GM12878 (cell line): ENCODE measurements around the gene CAST. TPM values are rescaled to one million over a fixed set of nuclear protein-coding genes. Genes with fewer than 3 reads are reported as not detected.

ENCODE experiments used
- ATAC-seq: fragments of 200-7000 bp; cut with Tn5 transposase; 3 replicates; pipeline ENCODE4 v1.9.1; 2020; ENCODE audit warnings: mild to moderate bottlenecking, moderate library complexity
- BruUV-seq: library from RNA; stranded (reverse); fragments of 400-500 nt; replicated peaks from 2 replicates; lab custom pipeline; 2021; lab: Mats Ljungman, UMichigan
- CTCF ChIA-PET: fragments of 300-600 bp; sonication (Branson Sonifier 250); formaldehyde crosslinking; extraction: SDS; loops from one replicate; lab custom pipeline; 2021; ENCODE audit warnings: inconsistent platforms; lab: Yijun Ruan, JAX
- POLR2A ChIA-PET: fragments of 350-600 bp; formaldehyde crosslinking; extraction: SDS; loops from one replicate; lab custom pipeline; 2021; ENCODE audit warnings: inconsistent platforms; lab: Charles Lee
- RAD21 ChIA-PET: fragments of 300-600 bp; sonication (Branson Sonifier 250); formaldehyde crosslinking; loops from one replicate; lab custom pipeline; 2023; ENCODE audit warnings: antibody characterized with exemption; ENCODE audit not compliant: unreplicated experiment; lab: Charles Lee
- SMC1A ChIA-PET: fragments of 300-600 bp; sonication (Branson Sonifier 250); formaldehyde crosslinking; loops from one replicate; lab custom pipeline; 2023; ENCODE audit not compliant: unreplicated experiment, uncharacterized antibody; lab: Charles Lee
- DNase-seq: peaks from one replicate; pipeline ENCODE4 v3.0.0-alpha.2; 2011; ENCODE audit warnings: low read depth, low spot score
- FAIRE-seq: peaks from 3 replicates; lab custom pipeline; 2011; peaks lifted over from hg19 to GRCh38; lab: Jason Lieb, UNC
- H2AFZ ChIP-seq: 2 replicates; pipeline ENCODE4 v1.6.0; 2011; ENCODE audit warnings: low read depth, low read length, control low read depth; ENCODE audit not compliant: control insufficient read depth
- H3K27ac ChIP-seq: 2 replicates; pipeline ENCODE4 v1.5.1; 2011; ENCODE audit warnings: control low read depth; ENCODE audit not compliant: control insufficient read depth, insufficient read depth
- H3K27me3 ChIP-seq, 2 experiments: replicated peaks in 1 of 2; 2 replicates each; pipeline versions ENCODE4 v1.6.0 to v1.6.1; 2011; ENCODE audit warnings: low read length in 1 of 2; ENCODE audit not compliant: control insufficient read depth in 2 of 2, insufficient read depth in 2 of 2
- H3K36me3 ChIP-seq, 2 experiments: 2 replicates each; pipeline ENCODE4 v1.5.1; 2011; ENCODE audit warnings: low read length in 1 of 2; ENCODE audit not compliant: control insufficient read depth in 2 of 2, insufficient read depth in 2 of 2
- H3K4me1 ChIP-seq: 2 replicates; pipeline ENCODE4 v1.6.1; 2011; ENCODE audit warnings: mild to moderate bottlenecking, low read length, moderate library complexity, mixed read lengths; ENCODE audit not compliant: control insufficient read depth, insufficient read depth
- H3K4me2 ChIP-seq: 2 replicates; pipeline ENCODE4 v1.6.0; 2011; ENCODE audit warnings: control low read depth; ENCODE audit not compliant: control insufficient read depth, insufficient read depth
- H3K4me3 ChIP-seq: fragments of 200-600 bp; sonication (generic); 2 replicates; pipeline ENCODE4 v1.5.1; 2016
- H3K79me2 ChIP-seq: 2 replicates; pipeline ENCODE4 v1.6.0; 2011; ENCODE audit warnings: low read length; ENCODE audit not compliant: control insufficient read depth, insufficient read depth
- H3K9ac ChIP-seq: 2 replicates; pipeline ENCODE4 v1.8.0; 2011; ENCODE audit warnings: low read length, control low read depth, mixed read lengths; ENCODE audit not compliant: control insufficient read depth, insufficient read depth
- H3K9me3 ChIP-seq: replicated peaks from 3 replicates; pipeline ENCODE4 v1.5.1; 2011; ENCODE audit warnings: mild to moderate bottlenecking, low read length; ENCODE audit not compliant: control insufficient read depth, insufficient read depth
- H4K20me1 ChIP-seq: 2 replicates; pipeline ENCODE4 v1.6.0; 2011; ENCODE audit not compliant: control insufficient read depth, insufficient read depth
- IKZF1 ChIP-seq: fragments of 450-650 bp; conservative IDR thresholded peaks from 2 replicates; pipeline ENCODE4 v1.6.1; 2017; ENCODE audit warnings: antibody characterized with exemption, mild to moderate bottlenecking
- IRF4 ChIP-seq: IDR thresholded peaks from 2 replicates; pipeline ENCODE4 v1.6.1; 2011; ENCODE audit warnings: low read depth, low read length
- MYC ChIP-seq: IDR thresholded peaks from 2 replicates; pipeline ENCODE4 v1.6.1; 2011; ENCODE audit warnings: mild to moderate bottlenecking, low read length, moderate library complexity, inconsistent platforms; ENCODE audit not compliant: insufficient read depth, insufficient replicate concordance, insufficient read length, severe bottlenecking
- NRF1 ChIP-seq: conservative IDR thresholded peaks from 2 replicates; pipeline ENCODE4 v1.6.1; 2011; ENCODE audit warnings: mild to moderate bottlenecking, low read depth, low read length, improper control_type of control experiment
- POLR2AphosphoS5 ChIP-seq: IDR thresholded peaks from 2 replicates; pipeline ENCODE4 v1.6.1; 2011; ENCODE audit warnings: mild to moderate bottlenecking, low read length, inconsistent platforms
- RAD51 ChIP-seq: fragments of 450-650 bp; IDR thresholded peaks from 2 replicates; pipeline ENCODE4 v1.6.1; 2016; ENCODE audit warnings: moderate library complexity, mild to moderate bottlenecking, inconsistent platforms
- SPI1 ChIP-seq: IDR thresholded peaks from 2 replicates; pipeline ENCODE4 v1.6.1; 2011; ENCODE audit warnings: low read depth, mild to moderate bottlenecking, low read length, moderate library complexity, borderline replicate concordance; ENCODE audit not compliant: insufficient read depth
- SREBF2 ChIP-seq: IDR thresholded peaks from 2 replicates; pipeline ENCODE4 v1.6.1; 2012; ENCODE audit warnings: mild to moderate bottlenecking, low read length
- SUZ12 ChIP-seq: fragments of 200-600 bp; sonication (generic); IDR thresholded peaks from one replicate; pipeline ENCODE4 v1.6.1; 2018; ENCODE audit warnings: antibody characterized with exemption, mild to moderate bottlenecking; ENCODE audit not compliant: unreplicated experiment
- TBL1XR1 ChIP-seq: IDR thresholded peaks from 2 replicates; pipeline ENCODE4 v1.6.1; 2012; ENCODE audit warnings: low read depth, low read length, improper control_type of control experiment
- ZNF24 ChIP-seq: fragments of 450-650 bp; IDR thresholded peaks from 2 replicates; pipeline ENCODE4 v1.6.1; 2017; ENCODE audit warnings: antibody characterized with exemption, mild to moderate bottlenecking
- WGBS: methylation state at CpG from one replicate; pipeline ENCODE4 v1.1.6; 2016; ENCODE audit warnings: low lambda C conversion rate; ENCODE audit not compliant: insufficient replicate concordance, insufficient coverage; ENCODE audit errors: missing lambda C conversion rate; 5-methylcytosine and 5-hydroxymethylcytosine counted together
- in situ Hi-C: fragments of 300-500 bp; cut with MboI; formaldehyde crosslinking; loops from 9 replicates; pipeline ENCODE4 v1.14.3; 2018; ENCODE audit warnings: mixed read lengths
- intact Hi-C: fragments of 100-400 bp; cut with micrococcal nuclease; formaldehyde crosslinking; loops from one replicate; pipeline ENCODE4 v1.14.2; 2022; ENCODE audit not compliant: unreplicated experiment
- polyA plus RNA-seq, 11 experiments: library from polyadenylated mRNA; depleted of rRNA in 4 of 11; unstranded in 6 of 11; stranded (reverse) in 5 of 11; fragments of >200 nt; fragmentation: Nextera tagmentation in 4 of 11; fragmentation: Illumina TruSeq in 1 of 11; extraction: Ambion mirVana in 4 of 11; extraction: Trizol in 1 of 11; gene quantifications; 1 replicate in 1 of 11; 2 replicates in 10 of 11; pipeline versions ENCODE4 v1.2.1 to v1.2.3, GENCODE V29; 2011 to 2016; ENCODE audit warnings: inconsistent platforms in 2 of 11, missing spikeins in 2 of 11, low read depth in 1 of 11
- total RNA-seq, 4 experiments: library from RNA; depleted of rRNA in 3 of 4; stranded (reverse); fragments of >200 nt in 3 of 4; fragmentation: Illumina TruSeq in 1 of 4; extraction: Trizol in 1 of 4; gene quantifications; 2 replicates each; pipeline versions ENCODE4 v1.2.1 to v1.2.3, GENCODE V29; 2013 to 2021
- TF ChIP-seq, protein P1 (sequence below): fragments of 450-650 bp; formaldehyde crosslinking; IDR thresholded peaks from 2 replicates; pipeline ENCODE4 v1.4.0; 2022; ENCODE audit warnings: mild to moderate bottlenecking, moderate library complexity
- TF ChIP-seq, protein P2 (sequence below), 3 experiments: IDR thresholded peaks in 2 of 3; conservative IDR thresholded peaks in 1 of 3; 2 replicates each; pipeline ENCODE4 v1.5.1; 2011; ENCODE audit warnings: low read depth in 3 of 3, low read length in 3 of 3, mild to moderate bottlenecking in 3 of 3, control low read depth in 2 of 3, moderate library complexity in 2 of 3, inconsistent platforms in 1 of 3, mixed read lengths in 1 of 3; ENCODE audit not compliant: control insufficient read depth in 2 of 3, insufficient read depth in 1 of 3; ENCODE audit errors: extremely low read depth in 1 of 3

Gene CAST
- total and polyA plus RNA-seq, 10 of the 15 experiments (the other 5 are each of a cell fraction or from before 2014, with no cell fraction given): 31.7 to 140 (median 68.5) TPM

DNA sequence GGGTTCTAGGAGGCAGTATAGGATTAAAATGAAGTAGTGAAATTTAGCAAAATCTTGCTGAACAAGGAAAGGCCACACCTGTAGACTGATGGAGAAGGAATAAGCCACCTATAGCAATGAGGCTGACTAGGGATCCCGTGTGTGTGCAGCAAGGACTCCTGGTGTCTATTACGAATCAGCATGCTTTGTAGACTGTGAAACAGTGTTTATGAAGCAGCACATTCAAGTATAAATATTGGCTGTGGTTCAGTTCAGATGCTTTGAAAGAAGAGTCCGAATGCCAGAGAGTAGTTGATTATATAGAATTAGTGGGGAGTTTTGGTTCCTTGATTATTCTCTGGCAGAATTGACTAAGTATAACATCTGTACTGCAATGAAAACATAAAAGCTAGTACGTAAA is 41.8 kb downstream of the CAST start:
- ChIA-PET SMC1A (interaction anchor here (0.8 to 1.3 kb wide), 5 partner anchors 11 to 90 kb away, joined by 3 to 8 read pairs (median 3); no protein-coding TSS in a partner anchor), RAD21 (interaction anchor here (1.2 to 3.1 kb wide), 2 partner anchors 42 to 90 kb away, joined by 4 to 14 read pairs; partner anchors contain the start of gene CAST), CTCF (interaction anchor here (1.1 to 4.7 kb wide), 3 partner anchors 49 to 90 kb away, joined by 3 to 16 read pairs (median 7); no protein-coding TSS in a partner anchor), POLR2A (no interaction called here)
- peak overlapping the region; percentile 78; the same call in 1 of the 2 replicates for H3K4me3 ChIP-seq
- H2AFZ ChIP-seq: no peak overlapping the region
- H3K27ac ChIP-seq: no peak overlapping the region
- H3K36me3 ChIP-seq: no peaks in the 10 kb centered on the region
- intact Hi-C loops (no loop called here), in situ Hi-C loops (no loop called here)
- ATAC-seq: no peak
- TF ChIP-seq IKZF1 (no peak), SPI1 (no peak), RAD51 (no peak), SUZ12 (no peak), IRF4 (no peak), POLR2AphosphoS5 (no peak), ZNF24 (no peak), NRF1 (no peak), TBL1XR1 (no peak), MYC (no peak), SREBF2 (no peak)
- TF ChIP-seq, protein P1, sequence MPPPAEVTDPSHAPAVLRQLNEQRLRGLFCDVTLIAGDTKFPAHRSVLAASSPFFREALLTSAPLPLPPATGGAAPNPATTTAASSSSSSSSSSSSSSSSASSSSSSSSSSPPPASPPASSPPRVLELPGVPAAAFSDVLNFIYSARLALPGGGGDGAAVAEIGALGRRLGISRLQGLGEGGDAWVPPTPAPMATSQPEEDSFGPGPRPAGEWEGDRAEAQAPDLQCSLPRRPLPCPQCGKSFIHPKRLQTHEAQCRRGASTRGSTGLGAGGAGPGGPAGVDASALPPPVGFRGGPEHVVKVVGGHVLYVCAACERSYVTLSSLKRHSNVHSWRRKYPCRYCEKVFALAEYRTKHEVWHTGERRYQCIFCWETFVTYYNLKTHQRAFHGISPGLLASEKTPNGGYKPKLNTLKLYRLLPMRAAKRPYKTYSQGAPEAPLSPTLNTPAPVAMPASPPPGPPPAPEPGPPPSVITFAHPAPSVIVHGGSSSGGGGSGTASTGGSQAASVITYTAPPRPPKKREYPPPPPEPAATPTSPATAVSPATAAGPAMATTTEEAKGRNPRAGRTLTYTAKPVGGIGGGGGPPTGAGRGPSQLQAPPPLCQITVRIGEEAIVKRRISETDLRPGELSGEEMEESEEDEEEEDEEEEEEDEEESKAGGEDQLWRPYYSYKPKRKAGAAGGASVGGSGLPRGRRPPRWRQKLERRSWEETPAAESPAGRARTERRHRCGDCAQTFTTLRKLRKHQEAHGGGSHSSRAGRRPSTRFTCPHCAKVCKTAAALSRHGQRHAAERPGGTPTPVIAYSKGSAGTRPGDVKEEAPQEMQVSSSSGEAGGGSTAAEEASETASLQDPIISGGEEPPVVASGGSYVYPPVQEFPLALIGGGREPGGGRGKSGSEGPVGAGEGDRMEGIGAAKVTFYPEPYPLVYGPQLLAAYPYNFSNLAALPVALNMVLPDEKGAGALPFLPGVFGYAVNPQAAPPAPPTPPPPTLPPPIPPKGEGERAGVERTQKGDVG (CRISPR knock-in tag): no peak
- TF ChIP-seq, protein P2, sequence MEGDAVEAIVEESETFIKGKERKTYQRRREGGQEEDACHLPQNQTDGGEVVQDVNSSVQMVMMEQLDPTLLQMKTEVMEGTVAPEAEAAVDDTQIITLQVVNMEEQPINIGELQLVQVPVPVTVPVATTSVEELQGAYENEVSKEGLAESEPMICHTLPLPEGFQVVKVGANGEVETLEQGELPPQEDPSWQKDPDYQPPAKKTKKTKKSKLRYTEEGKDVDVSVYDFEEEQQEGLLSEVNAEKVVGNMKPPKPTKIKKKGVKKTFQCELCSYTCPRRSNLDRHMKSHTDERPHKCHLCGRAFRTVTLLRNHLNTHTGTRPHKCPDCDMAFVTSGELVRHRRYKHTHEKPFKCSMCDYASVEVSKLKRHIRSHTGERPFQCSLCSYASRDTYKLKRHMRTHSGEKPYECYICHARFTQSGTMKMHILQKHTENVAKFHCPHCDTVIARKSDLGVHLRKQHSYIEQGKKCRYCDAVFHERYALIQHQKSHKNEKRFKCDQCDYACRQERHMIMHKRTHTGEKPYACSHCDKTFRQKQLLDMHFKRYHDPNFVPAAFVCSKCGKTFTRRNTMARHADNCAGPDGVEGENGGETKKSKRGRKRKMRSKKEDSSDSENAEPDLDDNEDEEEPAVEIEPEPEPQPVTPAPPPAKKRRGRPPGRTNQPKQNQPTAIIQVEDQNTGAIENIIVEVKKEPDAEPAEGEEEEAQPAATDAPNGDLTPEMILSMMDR (IDR thresholded peaks at IDR 0.05 in 2 of 3, conservative IDR thresholded peaks at IDR 0.05 in 1 of 3; ENCODE audit: control insufficient read depth in 2 of 3, extremely low read depth in 1 of 3, insufficient read depth in 1 of 3, low read depth in 3 of 3, low read length in 3 of 3): no peak
- peaks cover 8% of the 10 kb centered on the region; the same call in 1 of the 2 replicates for H3K4me1 ChIP-seq
- BruUV-seq: no TSS peak
- no peak for DNase-seq
- H3K79me2 ChIP-seq: no peaks in the 10 kb centered on the region; the same call in none of the 2 replicates
- H3K27me3 ChIP-seq: no peaks in the 10 kb centered on the region
- H3K9ac ChIP-seq: no peak overlapping the region
- 48% methylated on average over 4 of the region's 4 CpGs for WGBS
- H3K4me2 ChIP-seq: peak overlapping the region; percentile 97
- no peaks in the 10 kb centered on the region for H4K20me1 ChIP-seq
- H3K9me3 ChIP-seq: no peaks in the 10 kb centered on the region
- no peak for FAIRE-seq
